ENCODE measurements around the gene SLC6A17.

GRCh38 chr1:110120960-110121561, 29.2 kb upstream of the SLC6A17 start:
- TF ChIP-seq CTCF (IDR thresholded peaks at IDR 0.05), result no peak
- TF ChIP-seq POLR2A (IDR thresholded peaks at IDR 0.05; ENCODE audit: low read depth), result no peak

Measured in esophagus muscularis mucosa (tissue), 3 donors.